Ecto neural progenitor cell (in vitro differentiated cells): ENCODE measurements around the gene TJP1.

Experiments
- DNase-seq: peaks from one replicate; pipeline ENCODE4 v3.0.0-alpha.2; 2018; ENCODE audit warnings: low spot score

The TJP1 gene

DNA sequence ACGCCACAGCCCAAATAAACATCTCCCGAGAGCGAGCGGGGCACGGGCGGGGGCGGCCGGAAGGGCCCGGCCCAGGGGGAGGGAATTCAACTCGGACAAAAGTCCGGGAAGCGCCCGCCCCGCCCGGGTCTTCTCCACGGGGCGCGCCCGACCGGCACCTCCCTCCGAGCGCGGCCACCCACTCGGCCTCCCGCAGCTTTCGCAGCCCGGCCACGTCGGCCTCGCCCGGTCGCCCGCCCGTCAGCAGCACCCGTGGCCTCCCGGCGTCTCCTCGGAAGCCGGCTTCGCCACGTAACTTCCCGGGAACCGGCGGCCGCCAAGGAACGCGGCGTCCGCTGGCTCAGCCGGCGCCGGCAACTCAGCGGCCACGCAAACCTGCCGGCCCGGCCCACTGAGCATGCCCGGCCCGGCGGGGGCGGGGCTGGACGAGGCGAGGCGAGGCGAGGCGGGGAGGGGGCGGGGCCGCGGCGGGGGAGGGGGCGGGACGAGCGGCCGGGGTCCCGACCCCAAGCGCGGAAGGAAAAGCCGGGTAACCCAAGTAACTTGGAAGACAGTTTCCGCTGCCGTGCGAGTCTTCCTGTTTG is at the start of gene TJP1:
Gene TJP1 (minus strand): TSS at position 369 of the 584 bp plus-strand sequence. CDS start 440 bp downstream, outside the sequence.
- peak; percentile 91 for DNase-seq

GRCh38 chr15:29871401-29871800 is 49.1 kb upstream of the TJP1 start:
- DNase-seq: no peak

DNA sequence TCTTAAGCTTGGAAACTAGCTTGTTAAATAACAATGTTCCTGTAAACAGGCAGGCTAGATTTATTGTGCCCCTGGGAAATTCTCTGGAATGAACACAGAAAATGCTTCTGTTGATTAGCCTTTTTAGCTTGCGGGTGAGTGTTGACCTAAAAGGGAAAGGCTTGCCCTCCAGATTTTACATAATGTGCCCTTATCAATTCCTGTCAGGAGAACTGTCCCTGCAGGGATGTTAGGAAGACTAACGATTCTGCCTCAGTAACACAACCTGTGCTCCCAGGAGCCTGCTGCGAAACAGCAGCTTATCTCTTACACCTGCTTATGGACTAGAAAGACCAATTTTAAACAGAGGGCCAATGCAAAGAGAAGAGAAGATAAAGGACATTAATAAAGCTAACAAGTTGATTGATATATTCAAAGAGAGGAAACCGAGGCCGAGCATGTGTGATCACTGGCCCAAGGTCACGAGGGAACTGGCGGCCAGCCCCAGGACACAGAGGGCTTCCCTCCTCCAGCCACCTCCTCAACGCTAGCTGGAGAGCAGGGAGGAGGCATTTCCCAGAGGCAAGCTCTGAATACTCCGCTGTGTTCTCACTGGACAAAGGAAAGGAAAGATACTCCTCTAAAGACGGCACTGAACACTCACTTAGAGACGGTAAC is 48.4 kb upstream of the TJP1 start:
- no peak for DNase-seq

DNA sequence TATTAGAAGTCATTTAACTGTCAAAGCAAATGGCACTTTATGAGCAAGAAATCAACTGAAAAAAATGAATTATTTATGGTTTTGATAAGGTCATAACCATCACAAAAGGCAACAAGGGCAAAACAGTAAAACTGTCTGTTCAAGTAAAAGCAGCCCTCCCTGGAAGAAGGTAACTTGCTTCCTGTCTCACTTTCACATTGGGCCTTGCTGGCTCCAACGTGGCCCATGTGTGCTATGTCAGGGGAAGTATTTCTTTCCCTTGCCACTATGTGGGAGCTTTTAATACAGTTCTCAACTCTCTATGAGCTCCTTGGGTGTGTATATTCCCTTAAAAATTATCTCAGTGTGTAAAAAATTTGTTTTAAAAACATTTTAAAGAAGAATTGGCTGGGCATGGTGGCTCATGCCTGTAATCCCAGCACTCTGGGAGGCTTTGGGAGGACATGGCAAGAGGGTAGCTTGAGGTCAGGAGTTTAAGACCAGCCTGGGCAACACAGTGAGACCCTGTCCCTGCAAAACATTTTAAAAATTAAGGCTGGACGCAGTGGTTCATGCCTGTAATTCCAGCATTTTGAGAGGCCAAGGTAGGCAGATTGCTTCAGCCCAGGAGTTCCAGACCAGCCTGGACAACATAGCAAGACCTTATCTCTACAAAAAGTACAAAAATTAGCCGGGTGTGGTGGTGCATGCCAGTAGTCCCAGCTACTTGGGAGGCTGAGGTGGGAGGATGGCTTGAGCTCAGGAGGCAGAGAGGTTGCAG is 45.2 kb upstream of the TJP1 start:
- DNase-seq: no peak

DNA sequence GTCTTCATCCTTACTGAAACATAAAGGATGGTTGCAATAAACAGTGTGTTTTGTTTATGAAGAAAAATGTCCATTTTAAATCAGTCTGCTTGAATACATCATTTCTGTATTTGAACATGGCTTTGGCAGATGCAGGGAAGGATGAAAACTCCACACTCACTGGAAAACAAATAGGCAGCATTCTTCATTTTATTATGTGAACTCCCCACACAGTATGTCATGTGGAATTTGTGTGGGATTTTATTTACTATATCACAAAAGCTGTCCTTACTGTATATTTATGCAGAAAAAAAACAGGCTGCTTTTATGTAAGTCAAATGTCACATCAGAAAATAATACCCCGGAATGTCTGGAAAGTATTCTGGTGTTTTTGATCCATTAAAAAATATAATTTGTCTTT is 44.1 kb upstream of the TJP1 start:
- DNase-seq: no peak

GRCh38 chr15:29864501-29864900 is 42.2 kb upstream of the TJP1 start:
- DNase-seq: no peak

DNA sequence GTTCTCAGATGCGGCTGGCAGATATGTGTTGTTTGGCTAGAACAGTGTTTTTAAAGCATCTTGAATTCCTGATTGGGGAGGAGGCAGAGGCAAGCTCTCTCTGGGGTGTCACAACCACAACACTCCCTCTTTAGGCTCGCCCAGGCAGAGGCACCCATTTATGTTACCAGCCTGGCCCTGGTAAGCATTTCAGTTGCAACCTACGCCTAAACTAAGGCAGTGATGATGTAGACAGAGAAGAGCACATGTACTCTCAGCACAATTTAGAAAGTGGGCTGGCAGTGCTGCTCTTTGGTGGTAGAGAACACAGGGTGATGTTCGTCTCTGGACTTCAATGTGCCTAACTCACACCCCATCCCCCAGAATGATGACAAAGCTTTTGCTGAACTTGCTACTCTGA is 41.2 kb upstream of the TJP1 start:
- no peak for DNase-seq

GRCh38 chr15:29862271-29862670 is 40.0 kb upstream of the TJP1 start:
- DNase-seq: no peak

DNA sequence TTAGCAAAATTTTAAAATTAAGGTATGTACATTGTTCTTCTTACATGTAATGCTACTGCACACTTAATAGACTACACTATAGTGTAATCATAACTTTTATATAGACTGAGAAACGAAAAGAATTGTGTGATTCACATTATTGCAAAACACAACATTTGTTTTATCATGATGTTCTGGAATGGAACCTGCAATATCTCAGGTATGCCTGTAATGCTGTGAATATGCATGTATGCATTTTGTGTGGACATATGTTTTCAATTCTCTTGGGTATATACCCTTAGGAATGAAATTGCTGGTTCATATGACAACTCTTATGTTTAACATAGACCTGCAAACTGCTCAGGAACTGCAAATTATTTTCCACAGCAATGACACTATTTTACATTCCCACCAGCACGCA is 38.6 kb upstream of the TJP1 start:
- DNase-seq: no peak

- no peak for DNase-seq
Measured at GRCh38 chr15:29859973-29860715, 37.9 kb upstream of the TJP1 start.

- DNase-seq: no peak
Measured at GRCh38 chr15:29859293-29859692, 37.0 kb upstream of the TJP1 start.

DNA sequence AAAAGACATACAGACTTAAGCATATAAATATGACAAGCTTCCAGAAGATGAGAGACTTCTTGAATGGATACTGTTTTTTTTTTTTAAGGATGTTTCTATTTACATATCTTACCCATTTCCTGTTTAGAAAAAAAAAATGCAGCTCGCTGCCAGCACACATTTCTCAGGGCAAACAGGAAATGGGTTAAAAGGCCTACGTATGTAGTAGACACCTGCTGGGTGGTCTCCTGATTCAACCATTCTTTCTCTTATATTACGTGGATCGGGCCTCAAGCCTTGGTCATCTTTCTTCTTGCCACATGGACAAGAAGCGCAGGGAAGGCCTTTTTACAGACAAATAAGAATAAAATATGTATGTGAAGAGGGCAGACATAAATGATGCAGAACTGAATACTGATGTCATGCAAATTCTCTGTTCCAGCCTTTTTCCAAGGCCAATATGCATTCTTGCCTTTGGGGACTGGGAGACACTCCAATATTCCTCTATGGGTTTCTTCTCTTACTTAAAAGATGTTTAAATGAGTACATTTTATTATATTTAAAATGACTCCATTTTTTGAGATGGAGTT is 35.0 kb upstream of the TJP1 start:
- DNase-seq: no peak

DNA sequence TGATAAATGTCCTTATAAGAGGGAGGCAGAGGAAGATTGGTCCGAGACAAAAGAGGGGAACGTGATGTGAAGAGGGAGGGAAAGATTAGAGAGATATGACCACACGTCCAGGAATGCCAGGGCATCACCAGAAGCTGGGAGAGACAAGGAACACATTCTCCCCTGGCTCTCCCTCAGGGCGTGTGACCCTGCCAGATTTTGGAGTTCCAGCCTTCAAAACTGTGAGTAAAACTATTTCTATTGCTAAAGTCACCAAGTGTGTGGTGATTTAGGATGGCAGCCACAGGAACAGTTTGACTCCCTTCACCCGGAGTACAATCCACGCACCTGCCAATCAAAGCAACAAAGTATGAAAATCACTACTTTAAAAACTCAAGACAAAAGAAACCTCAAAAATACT is 32.1 kb upstream of the TJP1 start:
- no peak for DNase-seq

DNA sequence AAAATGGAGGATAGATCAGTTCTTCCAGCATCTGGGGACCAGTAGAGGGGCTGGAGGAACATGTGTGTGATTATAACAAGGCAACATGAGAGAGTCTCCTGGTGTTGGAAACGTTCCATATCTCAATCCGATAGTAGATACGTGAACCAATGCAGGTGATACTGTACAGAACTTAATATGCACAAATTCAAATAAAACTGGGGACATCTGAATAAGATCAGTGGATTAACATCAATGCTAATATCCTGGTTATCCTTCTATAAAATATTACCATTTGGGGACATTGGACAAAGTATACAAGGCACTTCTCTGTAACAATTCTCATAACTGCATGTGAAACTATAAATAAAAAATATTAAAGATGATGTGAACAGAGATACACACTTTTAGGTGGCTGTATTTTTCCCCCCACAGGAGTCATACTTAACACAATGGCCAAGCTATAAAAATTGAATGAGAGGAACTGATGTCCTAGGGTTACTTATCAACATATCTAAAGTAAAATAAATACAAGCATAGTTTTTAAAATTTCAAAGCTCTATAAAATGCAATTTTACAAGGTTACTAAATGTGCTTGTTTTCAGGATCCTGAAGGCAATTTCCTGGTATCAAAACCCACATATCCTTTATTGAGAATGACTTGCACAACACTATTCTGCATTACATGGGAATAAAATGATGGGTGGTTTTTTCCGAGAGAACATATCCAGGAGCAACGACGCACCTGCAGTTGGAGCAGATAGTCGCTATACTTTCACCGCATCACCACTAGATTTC is 31.1 kb upstream of the TJP1 start:
- no peak for DNase-seq

GRCh38 chr15:29852201-29852600 is 29.9 kb upstream of the TJP1 start:
- no peak for DNase-seq

GRCh38 chr15:29849716-29850115 is 27.4 kb upstream of the TJP1 start:
- no peak for DNase-seq

- DNase-seq: no peak
Measured at GRCh38 chr15:29849218-29849617, 26.9 kb upstream of the TJP1 start.

DNA sequence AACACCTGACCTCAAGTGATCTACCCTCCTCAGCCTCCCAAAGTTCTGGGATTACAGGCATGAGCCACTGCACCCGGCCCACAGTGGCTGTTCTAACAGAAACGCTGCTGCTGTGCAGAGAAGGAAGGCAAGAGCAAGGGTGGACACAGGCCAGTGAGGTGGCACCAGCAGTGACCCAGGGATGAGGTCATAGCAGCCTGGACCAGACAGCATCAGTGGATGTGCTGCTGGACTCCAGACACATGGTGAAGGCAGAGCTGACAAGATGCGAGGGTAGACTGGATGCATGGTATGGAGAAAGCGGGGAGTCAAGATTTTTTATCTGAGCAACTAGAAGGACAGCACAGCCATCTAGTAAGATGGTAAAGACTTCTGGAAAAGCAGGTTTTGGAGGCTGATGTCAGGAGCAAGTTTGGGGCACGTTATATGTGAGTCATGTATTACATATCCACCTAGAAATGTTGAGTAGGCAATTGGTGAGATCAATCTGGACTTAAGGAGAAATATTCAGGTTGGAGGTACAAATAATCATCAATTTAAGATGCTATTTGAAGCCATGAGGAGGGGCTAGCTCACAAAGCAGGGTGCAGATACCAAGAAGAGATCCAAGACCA is 22.1 kb upstream of the TJP1 start:
- DNase-seq: no peak

DNA sequence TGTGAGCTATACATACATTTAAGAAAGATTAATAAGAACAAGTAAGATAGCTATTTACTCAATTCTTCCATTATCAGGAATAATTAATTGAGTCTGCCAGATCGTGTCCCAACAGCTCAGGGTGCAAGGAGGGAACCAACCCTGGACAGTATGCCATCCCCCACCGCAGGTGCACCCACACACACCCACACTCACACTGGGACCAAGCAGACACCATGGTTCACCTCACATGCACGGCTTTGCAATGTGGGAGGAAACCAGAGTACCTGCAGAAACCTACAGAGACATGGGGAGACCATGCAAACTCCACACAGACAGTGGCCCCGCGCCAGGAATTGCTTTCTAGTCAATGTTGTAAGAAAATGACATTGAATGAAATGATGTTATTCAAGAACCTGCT is 20.0 kb upstream of the TJP1 start:
- DNase-seq: no peak

DNA sequence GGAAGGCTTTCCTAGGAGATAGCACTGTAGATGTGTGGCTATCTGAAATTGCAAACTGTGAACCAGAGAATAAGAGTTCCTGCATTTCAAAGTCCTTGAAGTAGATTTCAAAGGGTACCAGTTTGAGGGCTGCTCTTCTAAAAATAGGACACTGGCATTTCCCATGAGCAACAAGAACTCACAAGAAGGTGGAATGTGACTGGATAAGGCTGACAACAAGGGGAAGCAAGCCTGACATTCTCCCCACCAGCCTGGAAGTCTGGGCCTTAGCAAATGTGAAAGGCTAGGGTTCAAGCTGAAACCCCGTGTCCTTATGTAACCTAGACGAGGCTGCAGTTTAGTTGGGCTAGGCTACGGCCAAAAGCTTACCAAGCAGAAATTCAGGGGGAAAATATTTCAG is 18.7 kb upstream of the TJP1 start:
- DNase-seq: no peak

GRCh38 chr15:29840054-29840453 is 17.8 kb upstream of the TJP1 start:
- no peak for DNase-seq
